GM10266 (cell line): ENCODE results near the gene ITGB6.

Experiments
- DNase-seq: peaks from one replicate; pipeline ENCODE4 v3.0.0; 2012; ENCODE audit errors: extremely low spot score
- CTCF ChIP-seq: IDR thresholded peaks from 2 replicates; pipeline ENCODE4 v1.5.1; 2012; ENCODE audit warnings: mild to moderate bottlenecking, low read depth; ENCODE audit not compliant: control insufficient read depth, insufficient read depth; ENCODE audit errors: missing control alignments

The ITGB6 gene

GRCh38 chr2:160222546-160223283 is 22.6 kb upstream of the ITGB6 start:
- DNase-seq: no peak
- TF ChIP-seq CTCF: no peak

- DNase-seq: no peak
- TF ChIP-seq CTCF: no peak
Observed at GRCh38 chr2:160221391-160222276, 21.6 kb upstream of the ITGB6 start.

GRCh38 chr2:160220545-160221009 is 20.5 kb upstream of the ITGB6 start:
- no peak for DNase-seq
- TF ChIP-seq CTCF: no peak

- DNase-seq: no peak
- no peak for TF ChIP-seq CTCF
Observed at GRCh38 chr2:160220026-160220425, 20.0 kb upstream of the ITGB6 start.

- TF ChIP-seq CTCF: no peak
- no peak for DNase-seq
Observed at GRCh38 chr2:160214461-160215445, 14.7 kb upstream of the ITGB6 start.

- no peak for TF ChIP-seq CTCF
- no peak for DNase-seq
Observed at GRCh38 chr2:160213511-160213910, 13.4 kb upstream of the ITGB6 start.
